ENCODE measurements around the gene NAALADL1. TPM values are rescaled to one million over a fixed set of nuclear protein-coding genes. Genes with fewer than 3 reads are reported as not detected.

The NAALADL1 gene
- total and polyA plus RNA-seq, 9 of the 15 experiments (the other 6 are each of a cell fraction or from before 2014, with no cell fraction given) = 0.06 to 0.72 (median 0.22) TPM; not detected in 4

- TF ChIP-seq, protein P1, sequence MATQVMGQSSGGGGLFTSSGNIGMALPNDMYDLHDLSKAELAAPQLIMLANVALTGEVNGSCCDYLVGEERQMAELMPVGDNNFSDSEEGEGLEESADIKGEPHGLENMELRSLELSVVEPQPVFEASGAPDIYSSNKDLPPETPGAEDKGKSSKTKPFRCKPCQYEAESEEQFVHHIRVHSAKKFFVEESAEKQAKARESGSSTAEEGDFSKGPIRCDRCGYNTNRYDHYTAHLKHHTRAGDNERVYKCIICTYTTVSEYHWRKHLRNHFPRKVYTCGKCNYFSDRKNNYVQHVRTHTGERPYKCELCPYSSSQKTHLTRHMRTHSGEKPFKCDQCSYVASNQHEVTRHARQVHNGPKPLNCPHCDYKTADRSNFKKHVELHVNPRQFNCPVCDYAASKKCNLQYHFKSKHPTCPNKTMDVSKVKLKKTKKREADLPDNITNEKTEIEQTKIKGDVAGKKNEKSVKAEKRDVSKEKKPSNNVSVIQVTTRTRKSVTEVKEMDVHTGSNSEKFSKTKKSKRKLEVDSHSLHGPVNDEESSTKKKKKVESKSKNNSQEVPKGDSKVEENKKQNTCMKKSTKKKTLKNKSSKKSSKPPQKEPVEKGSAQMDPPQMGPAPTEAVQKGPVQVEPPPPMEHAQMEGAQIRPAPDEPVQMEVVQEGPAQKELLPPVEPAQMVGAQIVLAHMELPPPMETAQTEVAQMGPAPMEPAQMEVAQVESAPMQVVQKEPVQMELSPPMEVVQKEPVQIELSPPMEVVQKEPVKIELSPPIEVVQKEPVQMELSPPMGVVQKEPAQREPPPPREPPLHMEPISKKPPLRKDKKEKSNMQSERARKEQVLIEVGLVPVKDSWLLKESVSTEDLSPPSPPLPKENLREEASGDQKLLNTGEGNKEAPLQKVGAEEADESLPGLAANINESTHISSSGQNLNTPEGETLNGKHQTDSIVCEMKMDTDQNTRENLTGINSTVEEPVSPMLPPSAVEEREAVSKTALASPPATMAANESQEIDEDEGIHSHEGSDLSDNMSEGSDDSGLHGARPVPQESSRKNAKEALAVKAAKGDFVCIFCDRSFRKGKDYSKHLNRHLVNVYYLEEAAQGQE (IDR thresholded peaks at IDR 0.05; ENCODE audit: borderline replicate concordance) = no peak
- TF ChIP-seq, protein P1 (CRISPR knock-in tag; IDR thresholded peaks at IDR 0.05; ENCODE audit: low read depth) = no peak
- no peak for TF ChIP-seq ZNF263 (CRISPR knock-in tag; IDR thresholded peaks at IDR 0.05; ENCODE audit: borderline replicate concordance)
- TF ChIP-seq SIN3A (IDR thresholded peaks at IDR 0.05; ENCODE audit: borderline replicate concordance in 2 of 2, control insufficient read depth in 1 of 2, low read depth in 2 of 2, low read length in 2 of 2) = no peak
- TF ChIP-seq, protein P2, sequence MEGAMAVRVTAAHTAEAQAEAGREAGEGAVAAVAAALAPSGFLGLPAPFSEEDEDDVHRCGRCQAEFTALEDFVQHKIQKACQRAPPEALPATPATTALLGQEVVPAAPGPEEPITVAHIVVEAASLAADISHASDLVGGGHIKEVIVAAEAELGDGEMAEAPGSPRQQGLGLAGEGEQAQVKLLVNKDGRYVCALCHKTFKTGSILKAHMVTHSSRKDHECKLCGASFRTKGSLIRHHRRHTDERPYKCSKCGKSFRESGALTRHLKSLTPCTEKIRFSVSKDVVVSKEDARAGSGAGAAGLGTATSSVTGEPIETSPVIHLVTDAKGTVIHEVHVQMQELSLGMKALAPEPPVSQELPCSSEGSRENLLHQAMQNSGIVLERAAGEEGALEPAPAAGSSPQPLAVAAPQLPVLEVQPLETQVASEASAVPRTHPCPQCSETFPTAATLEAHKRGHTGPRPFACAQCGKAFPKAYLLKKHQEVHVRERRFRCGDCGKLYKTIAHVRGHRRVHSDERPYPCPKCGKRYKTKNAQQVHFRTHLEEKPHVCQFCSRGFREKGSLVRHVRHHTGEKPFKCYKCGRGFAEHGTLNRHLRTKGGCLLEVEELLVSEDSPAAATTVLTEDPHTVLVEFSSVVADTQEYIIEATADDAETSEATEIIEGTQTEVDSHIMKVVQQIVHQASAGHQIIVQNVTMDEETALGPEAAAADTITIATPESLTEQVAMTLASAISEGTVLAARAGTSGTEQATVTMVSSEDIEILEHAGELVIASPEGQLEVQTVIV (CRISPR knock-in tag; IDR thresholded peaks at IDR 0.05; ENCODE audit: borderline replicate concordance) = no peak
- no peak for TF ChIP-seq NFIX (CRISPR knock-in tag; IDR thresholded peaks at IDR 0.05; ENCODE audit: low read depth)
- no peak for TF ChIP-seq ZBTB8A (IDR thresholded peaks at IDR 0.05; ENCODE audit: partially characterized antibody)
These were observed 341 bp downstream of the NAALADL1 start (continued) for GRCh38 chr11:65058012-65058411.

Measured in K562 (cell line).